HCT116 (cell line): ENCODE results near the gene B4GALNT4. TPM values are rescaled to one million over a fixed set of nuclear protein-coding genes. Genes with fewer than 3 reads are reported as not detected.

ENCODE experiments used
- ATAC-seq: fragments of 200-7000 bp; cut with Tn5 transposase; 2 replicates; pipeline ENCODE4 v1.9.1; 2020; ENCODE audit warnings: mild to moderate bottlenecking, moderate library complexity
- BruUV-seq: library from RNA; stranded (reverse); fragments of 400-500 nt; replicated peaks from 2 replicates; lab custom pipeline; 2021; lab: Mats Ljungman, UMichigan
- CTCF ChIA-PET: fragments of 300-600 bp; sonication (Branson Sonifier 250); formaldehyde crosslinking; loops from one replicate; lab custom pipeline; 2021; ENCODE audit warnings: antibody characterized with exemption; lab: Charles Lee
- POLR2A ChIA-PET: fragments of 300-600, 350-600 bp; sonication (Branson Sonifier 250); formaldehyde crosslinking; loops from one replicate; lab custom pipeline; 2021; ENCODE audit warnings: antibody characterized with exemption; lab: Charles Lee
- RAD21 ChIA-PET, 2 experiments: fragments of 300-600 bp; sonication (Branson Sonifier 250); formaldehyde crosslinking; loops; one replicate each; lab custom pipeline; 2023; ENCODE audit warnings: low total read pairs in 2 of 2; ENCODE audit not compliant: uncharacterized antibody in 2 of 2, unreplicated experiment in 2 of 2, low non-redundant PET in 1 of 2; lab: Charles Lee
- DNase-seq: peaks from one replicate; pipeline ENCODE4 v3.0.0-alpha.2; 2010; ENCODE audit warnings: low read depth, low spot score
- H2AFZ ChIP-seq: fragments of 200-600 bp; shearing (Covaris generic), sonication (generic); 2 replicates; pipeline ENCODE4 v1.6.1; 2017; ENCODE audit warnings: low read depth, mixed run types, mixed read lengths, antibody characterized with exemption, low read length; ENCODE audit not compliant: poor library complexity, severe bottlenecking
- H3K27ac ChIP-seq: 2 replicates; pipeline ENCODE4 v1.5.1; 2012; ENCODE audit warnings: low read depth, low read length
- H3K27me3 ChIP-seq: fragments of 200-600 bp; sonication (generic); 2 replicates; pipeline ENCODE4 v1.6.1; 2016; ENCODE audit warnings: mixed run types, low read length, mixed read lengths; ENCODE audit not compliant: insufficient read depth
- H3K36me3 ChIP-seq, 2 experiments: fragments of 200-500 bp in 1 of 2; fragments of 200-600 bp in 1 of 2; sonication (Bioruptor generic) in 1 of 2; sonication (generic) in 1 of 2; 2 replicates each; pipeline versions ENCODE4 v1.5.1 to v1.6.1; 2014 to 2016; ENCODE audit warnings: low read length in 2 of 2, inconsistent platforms in 1 of 2, mixed read lengths in 1 of 2, mixed run types in 1 of 2; ENCODE audit not compliant: insufficient read depth in 2 of 2, control insufficient read depth in 1 of 2
- H3K4me1 ChIP-seq, 2 experiments: fragments of 200-600 bp in 1 of 2; sonication (generic) in 1 of 2; 2 replicates each; pipeline versions ENCODE4 v1.5.1 to v1.6.1; 2012 to 2017; ENCODE audit warnings: low read length in 2 of 2, inconsistent platforms in 1 of 2, mild to moderate bottlenecking in 1 of 2, mixed read lengths in 1 of 2, mixed run types in 1 of 2, moderate library complexity in 1 of 2; ENCODE audit not compliant: insufficient read depth in 2 of 2, control insufficient read depth in 1 of 2
- H3K4me2 ChIP-seq: fragments of 200-600 bp; sonication (generic); 2 replicates; pipeline ENCODE4 v1.6.1; 2017; ENCODE audit warnings: mixed run types, low read length, mixed read lengths
- H3K4me3 ChIP-seq, 2 experiments: fragments of 200-600 bp in 1 of 2; sonication (generic) in 1 of 2; replicated peaks in 1 of 2; 2 replicates each; pipeline ENCODE4 v1.5.1; 2011 to 2016; ENCODE audit warnings: low read length in 2 of 2, control low read depth in 1 of 2, low read depth in 1 of 2, mild to moderate bottlenecking in 1 of 2, mixed read lengths in 1 of 2, mixed run types in 1 of 2
- H3K79me2 ChIP-seq: fragments of 200-600 bp; sonication (generic); 2 replicates; pipeline ENCODE4 v1.6.1; 2017; ENCODE audit warnings: mild to moderate bottlenecking, mixed run types, low read length, moderate library complexity, mixed read lengths; ENCODE audit not compliant: insufficient read depth
- H3K9ac ChIP-seq: fragments of 200-600 bp; sonication (generic); 2 replicates; pipeline ENCODE4 v1.6.1; 2016; ENCODE audit warnings: low read length, mixed read lengths
- H3K9me2 ChIP-seq: fragments of 200-600 bp; sonication (generic), shearing (Covaris generic); 2 replicates; pipeline ENCODE4 v1.6.1; 2017; ENCODE audit warnings: mixed run types, mild to moderate bottlenecking, moderate library complexity; ENCODE audit not compliant: insufficient read depth
- H3K9me3 ChIP-seq, 2 experiments: fragments of 200-500 bp in 1 of 2; fragments of 200-600 bp in 1 of 2; sonication (Bioruptor generic) in 1 of 2; sonication (generic) in 1 of 2; 2 replicates each; pipeline ENCODE4 v1.6.1; 2014 to 2017; ENCODE audit warnings: low read length in 2 of 2, mixed read lengths in 2 of 2, inconsistent platforms in 1 of 2, low read depth in 1 of 2, mild to moderate bottlenecking in 1 of 2, mixed run types in 1 of 2, moderate library complexity in 1 of 2; ENCODE audit not compliant: control insufficient read depth in 1 of 2, insufficient read depth in 1 of 2
- H4K20me1 ChIP-seq: fragments of 200-600 bp; sonication (generic), shearing (Covaris generic); 2 replicates; pipeline ENCODE4 v1.6.1; 2017; ENCODE audit warnings: mixed run types, mild to moderate bottlenecking, moderate library complexity; ENCODE audit not compliant: insufficient read depth
- CEBPB ChIP-seq: IDR thresholded peaks from 2 replicates; pipeline ENCODE4 v1.6.1; 2012; ENCODE audit warnings: low read depth
- ELF1 ChIP-seq: IDR thresholded peaks from 2 replicates; pipeline ENCODE4 v1.6.1; 2012; ENCODE audit warnings: low read depth, borderline replicate concordance
- FOSL1 ChIP-seq: IDR thresholded peaks from 2 replicates; pipeline ENCODE4 v1.6.1; 2012; ENCODE audit warnings: low read depth
- JUND ChIP-seq: IDR thresholded peaks from 2 replicates; pipeline ENCODE4 v1.6.1; 2012
- POLR2A ChIP-seq: IDR thresholded peaks from 2 replicates; pipeline ENCODE4 v1.7.0; 2011; ENCODE audit warnings: borderline replicate concordance; ENCODE audit not compliant: insufficient read depth, insufficient read length; ENCODE audit errors: extremely low read depth
- POLR2AphosphoS5 ChIP-seq: IDR thresholded peaks from 2 replicates; pipeline ENCODE4 v1.6.1; 2011; ENCODE audit warnings: mild to moderate bottlenecking, low read depth, low read length, moderate library complexity
- SIN3A ChIP-seq: IDR thresholded peaks from 2 replicates; pipeline ENCODE4 v1.6.1; 2012; ENCODE audit warnings: low read depth
- SP1 ChIP-seq: IDR thresholded peaks from 2 replicates; pipeline ENCODE4 v1.6.1; 2012; ENCODE audit warnings: low read depth
- YY1 ChIP-seq: IDR thresholded peaks from 2 replicates; pipeline ENCODE4 v1.6.1; 2011; ENCODE audit warnings: low read length, low read depth, moderate library complexity, mild to moderate bottlenecking; ENCODE audit not compliant: insufficient replicate concordance; ENCODE audit errors: extremely low read depth
- ZFX ChIP-seq: fragments of 450-650 bp; IDR thresholded peaks from 2 replicates; pipeline ENCODE4 v1.6.1; 2017
- ZNF274 ChIP-seq: fragments of 200-500 bp; sonication (Bioruptor generic); IDR thresholded peaks from 2 replicates; pipeline ENCODE4 v1.6.1; 2014; ENCODE audit warnings: mild to moderate bottlenecking, low read depth, low read length, inconsistent platforms
- intact Hi-C: fragments of 100-400 bp; cut with micrococcal nuclease; formaldehyde crosslinking; loops from 2 replicates; pipeline ENCODE4 v1.10.0; 2022
- total RNA-seq: library from RNA; stranded (reverse); gene quantifications from one replicate; pipeline ENCODE4 v1.2.1, GENCODE V29; 2021; ENCODE audit not compliant: unreplicated experiment
- TF ChIP-seq, protein P1 (sequence below): IDR thresholded peaks from 2 replicates; pipeline ENCODE4 v1.6.1; 2012; ENCODE audit warnings: low read depth
- TF ChIP-seq, protein P2 (sequence below): IDR thresholded peaks from 2 replicates; pipeline ENCODE4 v1.6.1; 2012
- TF ChIP-seq, protein P3 (sequence below), 3 experiments: fragments of 200-600 bp in 1 of 3; sonication (generic) in 1 of 3; IDR thresholded peaks in 2 of 3; conservative IDR thresholded peaks in 1 of 3; 2 replicates each; pipeline ENCODE4 v1.5.1; 2012 to 2017; ENCODE audit warnings: low read depth in 2 of 3, low read length in 2 of 3, antibody characterized with exemption in 1 of 3, borderline replicate concordance in 1 of 3, control low read depth in 1 of 3, mild to moderate bottlenecking in 1 of 3, mixed read lengths in 1 of 3, mixed run types in 1 of 3, moderate library complexity in 1 of 3; ENCODE audit not compliant: insufficient read depth in 1 of 3

The B4GALNT4 gene
- total RNA-seq, 1 experiment from 2014 or later, result 54.3 TPM

DNA sequence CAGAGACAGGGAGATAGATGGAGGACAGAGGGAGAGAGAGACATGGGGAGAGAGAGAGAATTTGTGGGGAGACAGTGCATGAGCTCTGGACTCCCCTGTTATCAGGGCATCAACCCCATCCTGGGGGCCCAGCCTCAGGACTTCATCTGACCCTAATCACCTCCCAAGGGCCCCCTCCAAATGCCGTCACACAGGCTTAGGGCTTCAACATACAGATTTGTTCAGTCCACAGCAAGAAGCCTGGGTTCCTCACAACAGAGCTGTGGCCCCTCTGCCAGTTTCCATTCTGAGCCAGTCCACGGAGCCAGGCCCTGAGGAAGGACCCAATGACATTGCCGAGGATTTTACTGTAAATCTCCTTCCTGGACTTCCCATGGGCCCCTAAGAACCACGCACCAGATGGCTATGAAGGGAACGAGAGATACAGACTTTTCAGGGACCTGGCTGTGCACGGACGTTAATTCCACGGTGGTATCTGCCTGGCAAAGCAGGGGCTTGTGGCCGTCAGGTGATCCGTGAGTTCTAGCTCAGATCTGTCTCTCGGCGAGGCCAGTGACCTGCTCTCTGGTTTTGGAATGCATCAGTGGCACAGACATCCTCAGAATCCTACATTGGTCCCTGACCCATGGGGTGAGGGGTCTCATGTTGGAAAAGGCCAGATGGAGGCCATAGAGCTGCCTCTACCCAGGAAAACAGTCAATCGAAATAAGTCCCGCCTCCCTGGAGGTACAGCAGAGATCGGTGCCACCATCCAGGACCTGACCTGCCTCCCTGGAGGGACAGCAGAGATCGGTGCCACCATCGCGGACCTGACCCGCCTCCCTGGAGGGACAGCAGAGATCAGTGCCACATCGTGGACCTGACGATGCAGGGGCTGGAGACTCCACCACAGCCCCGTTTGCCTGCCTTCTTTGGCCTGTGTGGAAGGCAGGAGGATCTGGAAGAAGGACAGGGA is 8.7 kb upstream of the B4GALNT4 start:
- H3K79me2 ChIP-seq, result no peaks in the 10 kb centered on the region
- no peaks in the 10 kb centered on the region for H3K36me3 ChIP-seq
- H2AFZ ChIP-seq, result no peak overlapping the region
- no TSS peak for BruUV-seq
- TF ChIP-seq SIN3A, result no peak
- TF ChIP-seq CEBPB, result no peak
- TF ChIP-seq, protein P1, sequence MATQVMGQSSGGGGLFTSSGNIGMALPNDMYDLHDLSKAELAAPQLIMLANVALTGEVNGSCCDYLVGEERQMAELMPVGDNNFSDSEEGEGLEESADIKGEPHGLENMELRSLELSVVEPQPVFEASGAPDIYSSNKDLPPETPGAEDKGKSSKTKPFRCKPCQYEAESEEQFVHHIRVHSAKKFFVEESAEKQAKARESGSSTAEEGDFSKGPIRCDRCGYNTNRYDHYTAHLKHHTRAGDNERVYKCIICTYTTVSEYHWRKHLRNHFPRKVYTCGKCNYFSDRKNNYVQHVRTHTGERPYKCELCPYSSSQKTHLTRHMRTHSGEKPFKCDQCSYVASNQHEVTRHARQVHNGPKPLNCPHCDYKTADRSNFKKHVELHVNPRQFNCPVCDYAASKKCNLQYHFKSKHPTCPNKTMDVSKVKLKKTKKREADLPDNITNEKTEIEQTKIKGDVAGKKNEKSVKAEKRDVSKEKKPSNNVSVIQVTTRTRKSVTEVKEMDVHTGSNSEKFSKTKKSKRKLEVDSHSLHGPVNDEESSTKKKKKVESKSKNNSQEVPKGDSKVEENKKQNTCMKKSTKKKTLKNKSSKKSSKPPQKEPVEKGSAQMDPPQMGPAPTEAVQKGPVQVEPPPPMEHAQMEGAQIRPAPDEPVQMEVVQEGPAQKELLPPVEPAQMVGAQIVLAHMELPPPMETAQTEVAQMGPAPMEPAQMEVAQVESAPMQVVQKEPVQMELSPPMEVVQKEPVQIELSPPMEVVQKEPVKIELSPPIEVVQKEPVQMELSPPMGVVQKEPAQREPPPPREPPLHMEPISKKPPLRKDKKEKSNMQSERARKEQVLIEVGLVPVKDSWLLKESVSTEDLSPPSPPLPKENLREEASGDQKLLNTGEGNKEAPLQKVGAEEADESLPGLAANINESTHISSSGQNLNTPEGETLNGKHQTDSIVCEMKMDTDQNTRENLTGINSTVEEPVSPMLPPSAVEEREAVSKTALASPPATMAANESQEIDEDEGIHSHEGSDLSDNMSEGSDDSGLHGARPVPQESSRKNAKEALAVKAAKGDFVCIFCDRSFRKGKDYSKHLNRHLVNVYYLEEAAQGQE, result no peak
- no peak for TF ChIP-seq SP1
- no peak for TF ChIP-seq POLR2AphosphoS5
- no peak for TF ChIP-seq ZNF274
- TF ChIP-seq YY1, result no peak
- TF ChIP-seq POLR2A, result no peak
- TF ChIP-seq ELF1, result no peak
- TF ChIP-seq ZFX, result no peak
- no peak for TF ChIP-seq FOSL1
- no peak for TF ChIP-seq JUND
- TF ChIP-seq, protein P2, sequence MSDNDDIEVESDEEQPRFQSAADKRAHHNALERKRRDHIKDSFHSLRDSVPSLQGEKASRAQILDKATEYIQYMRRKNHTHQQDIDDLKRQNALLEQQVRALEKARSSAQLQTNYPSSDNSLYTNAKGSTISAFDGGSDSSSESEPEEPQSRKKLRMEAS, result no peak
- TF ChIP-seq, protein P3, sequence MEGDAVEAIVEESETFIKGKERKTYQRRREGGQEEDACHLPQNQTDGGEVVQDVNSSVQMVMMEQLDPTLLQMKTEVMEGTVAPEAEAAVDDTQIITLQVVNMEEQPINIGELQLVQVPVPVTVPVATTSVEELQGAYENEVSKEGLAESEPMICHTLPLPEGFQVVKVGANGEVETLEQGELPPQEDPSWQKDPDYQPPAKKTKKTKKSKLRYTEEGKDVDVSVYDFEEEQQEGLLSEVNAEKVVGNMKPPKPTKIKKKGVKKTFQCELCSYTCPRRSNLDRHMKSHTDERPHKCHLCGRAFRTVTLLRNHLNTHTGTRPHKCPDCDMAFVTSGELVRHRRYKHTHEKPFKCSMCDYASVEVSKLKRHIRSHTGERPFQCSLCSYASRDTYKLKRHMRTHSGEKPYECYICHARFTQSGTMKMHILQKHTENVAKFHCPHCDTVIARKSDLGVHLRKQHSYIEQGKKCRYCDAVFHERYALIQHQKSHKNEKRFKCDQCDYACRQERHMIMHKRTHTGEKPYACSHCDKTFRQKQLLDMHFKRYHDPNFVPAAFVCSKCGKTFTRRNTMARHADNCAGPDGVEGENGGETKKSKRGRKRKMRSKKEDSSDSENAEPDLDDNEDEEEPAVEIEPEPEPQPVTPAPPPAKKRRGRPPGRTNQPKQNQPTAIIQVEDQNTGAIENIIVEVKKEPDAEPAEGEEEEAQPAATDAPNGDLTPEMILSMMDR (IDR thresholded peaks at IDR 0.05 in 2 of 3, conservative IDR thresholded peaks at IDR 0.05 in 1 of 3; ENCODE audit: borderline replicate concordance in 1 of 3, insufficient read depth in 1 of 3, low read depth in 2 of 3, low read length in 2 of 3), result no peak
- H3K9ac ChIP-seq, result no peak overlapping the region
- no peaks in the 10 kb centered on the region for H3K9me2 ChIP-seq
- H3K27ac ChIP-seq, result no peak overlapping the region
- H3K4me3 ChIP-seq, result no peak overlapping the region
- no peak for DNase-seq
- peaks cover 1 to 13% of the 10 kb centered on the region in 2 experiments for H3K4me1 ChIP-seq
- H4K20me1 ChIP-seq, result no peaks in the 10 kb centered on the region
- no peaks in the 10 kb centered on the region for H3K27me3 ChIP-seq
- peaks cover 8% of the 10 kb centered on the region in 2 experiments; a peak in 2 of 4 replicates for H3K9me3 ChIP-seq
- H3K4me2 ChIP-seq, result no peak overlapping the region
- ChIA-PET RAD21 (no interaction called here), CTCF (interaction anchor here (1.7 kb wide), 1 partner anchor 30 kb away, joined by 4 read pairs; no protein-coding TSS in a partner anchor), POLR2A (no interaction called here)
- ATAC-seq, result no peak
- intact Hi-C loops, result no loop called here
